Measurements from ENCODE around the gene SAE1. TPM values are rescaled to one million over a fixed set of nuclear protein-coding genes. Genes with fewer than 3 reads are reported as not detected.

The SAE1 gene
- 232 and 234 TPM in 2 replicates for total RNA-seq (2021)
- long read RNA-seq, transcript SAE1-207 (9 exons, 2,106 nt), result minor isoform, 19 of 2,412 reads
- long read RNA-seq, transcript SAE1-202 (8 exons, 1,851 nt), result minor isoform, 80 of 2,412 reads
- long read RNA-seq, transcript SAE1-201 (9 exons, 2,049 nt), result major isoform, 1,759 of 2,412 reads
- long read RNA-seq, partial matches to known transcripts, result 54 of 2,412 reads
- long read RNA-seq, other reads (novel, unspliced or antisense), result 498 of 2,412 reads

DNA sequence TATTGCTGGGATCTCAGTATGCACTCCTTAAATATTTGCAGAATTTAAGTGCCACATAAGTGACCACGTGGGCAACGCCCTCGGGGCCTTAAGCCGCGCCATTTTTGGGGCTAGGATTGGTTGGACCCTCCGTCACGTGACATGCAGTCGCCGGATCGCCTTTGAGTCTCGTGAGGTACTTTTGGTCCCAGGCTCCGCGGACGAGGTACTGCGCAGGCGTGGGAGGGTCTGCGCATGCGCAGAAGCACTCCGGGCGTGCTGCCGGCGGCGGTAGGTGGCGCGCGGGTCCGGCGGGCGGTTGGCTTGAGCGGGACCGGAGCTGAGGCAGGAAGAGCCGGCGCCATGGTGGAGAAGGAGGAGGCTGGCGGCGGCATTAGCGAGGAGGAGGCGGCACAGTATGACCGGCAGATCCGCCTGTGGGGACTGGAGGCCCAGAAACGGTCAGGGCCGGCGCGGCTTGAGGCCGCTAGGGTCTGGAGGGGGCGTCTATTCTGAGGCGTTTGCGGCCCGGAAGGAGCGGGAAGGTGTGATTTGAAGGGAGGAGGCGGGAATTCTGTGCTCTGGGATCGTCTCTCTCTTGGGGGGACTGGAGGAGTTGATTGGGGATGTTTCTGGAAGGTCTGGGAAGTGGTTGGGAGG is at the start of gene SAE1:
SAE1 (plus strand) TSS at position 247 of the 639 bp plus-strand sequence; CDS start at position 343, 96 bp downstream.
- no peak within 1 kb of the TSS for H4K8ac ChIP-seq (replicated peaks; ENCODE audit: insufficient read length, low read depth, low read length)
- H3K4me1 Mint-ChIP-seq, result peaks cover 30 to 41% of the 10 kb centered on the region in 2 experiments
- peaks cover 40% of the 10 kb centered on the region; the same call in 1 of the 2 replicates for H3K79me2 ChIP-seq (ENCODE audit: insufficient read depth, low read length)
- peak within 1 kb of the TSS; percentile 89 for H3K4me2 ChIP-seq (ENCODE audit: insufficient read depth, insufficient read length, low read length)
- H3K9me3 ChIP-seq (ENCODE audit: control insufficient read depth, low read depth, low read length), result no peaks in the 10 kb centered on the region
- H3K9ac ChIP-seq (ENCODE audit: extremely low read depth, insufficient read length, low read length), result peak within 1 kb of the TSS; percentile 98
- H3K79me1 ChIP-seq (ENCODE audit: insufficient read depth, low read depth, low read length, poor library complexity, severe bottlenecking), result no peaks in the 10 kb centered on the region
- no peaks in the 10 kb centered on the region for H3K27me3 Mint-ChIP-seq (ENCODE audit: low read depth)
- no peak within 1 kb of the TSS for H2BK20ac ChIP-seq (ENCODE audit: low read depth, low read length, poor library complexity, severe bottlenecking)
- no peak within 1 kb of the TSS for H2AK5ac ChIP-seq (ENCODE audit: insufficient read length, low read length)
- peak within 1 kb of the TSS; percentile 96 to 99 for H3K4me3 Mint-ChIP-seq
- peaks cover 33 to 47% (median 34%) of the 10 kb centered on the region in 3 experiments for H3K36me3 Mint-ChIP-seq (ENCODE audit: insufficient read depth in 1 of 3, low read depth in 3 of 3)
- no peaks in the 10 kb centered on the region for H3K27me3 ChIP-seq (ENCODE audit: insufficient read depth, low read length)
- no peak within 1 kb of the TSS for H4K5ac ChIP-seq (ENCODE audit: insufficient read length, low read depth, low read length)
- peak within 1 kb of the TSS; percentile 86 for H3K18ac ChIP-seq (ENCODE audit: insufficient read length, low read depth, low read length)
- H3K9me3 Mint-ChIP-seq, result peaks cover 3 to 8% of the 10 kb centered on the region in 2 experiments; a peak in 3 of 5 replicates
- peak within 1 kb of the TSS; percentile 10 for H3K56ac ChIP-seq (ENCODE audit: insufficient read length, low read depth, low read length)
- DNase-seq, result peak; percentile 99
- no peak within 1 kb of the TSS for H2BK12ac ChIP-seq (ENCODE audit: insufficient read length, low read depth, low read length)
- peak within 1 kb of the TSS; percentile 36 for H2BK5ac ChIP-seq (ENCODE audit: insufficient read length, low read length)
- H2AFZ ChIP-seq (ENCODE audit: low read length), result no peak within 1 kb of the TSS
- H3K23ac ChIP-seq (ENCODE audit: insufficient read length, low read depth, low read length), result no peak within 1 kb of the TSS
- no CpG with 5 or more reads among the region's 51 CpGs for WGBS (ENCODE audit: extremely low coverage, insufficient read length, low lambda C conversion rate)
- H2BK120ac ChIP-seq (ENCODE audit: low read depth, low read length, poor library complexity, severe bottlenecking), result peak within 1 kb of the TSS; percentile 52
- H3K27ac ChIP-seq (ENCODE audit: insufficient read length, low read depth, low read length), result peak within 1 kb of the TSS; percentile 2
- H3K14ac ChIP-seq (ENCODE audit: insufficient read depth, low read length), result peak within 1 kb of the TSS; percentile 96
- peak within 1 kb of the TSS; percentile 98 to 99 (median 99) for H3K27ac Mint-ChIP-seq
- H4K91ac ChIP-seq (ENCODE audit: insufficient read length, low read depth, low read length), result no peak within 1 kb of the TSS
- no peaks in the 10 kb centered on the region for H3K23me2 ChIP-seq (ENCODE audit: insufficient read length, low read depth, low read length, poor library complexity, severe bottlenecking)
- TF ChIP-seq, protein P1, sequence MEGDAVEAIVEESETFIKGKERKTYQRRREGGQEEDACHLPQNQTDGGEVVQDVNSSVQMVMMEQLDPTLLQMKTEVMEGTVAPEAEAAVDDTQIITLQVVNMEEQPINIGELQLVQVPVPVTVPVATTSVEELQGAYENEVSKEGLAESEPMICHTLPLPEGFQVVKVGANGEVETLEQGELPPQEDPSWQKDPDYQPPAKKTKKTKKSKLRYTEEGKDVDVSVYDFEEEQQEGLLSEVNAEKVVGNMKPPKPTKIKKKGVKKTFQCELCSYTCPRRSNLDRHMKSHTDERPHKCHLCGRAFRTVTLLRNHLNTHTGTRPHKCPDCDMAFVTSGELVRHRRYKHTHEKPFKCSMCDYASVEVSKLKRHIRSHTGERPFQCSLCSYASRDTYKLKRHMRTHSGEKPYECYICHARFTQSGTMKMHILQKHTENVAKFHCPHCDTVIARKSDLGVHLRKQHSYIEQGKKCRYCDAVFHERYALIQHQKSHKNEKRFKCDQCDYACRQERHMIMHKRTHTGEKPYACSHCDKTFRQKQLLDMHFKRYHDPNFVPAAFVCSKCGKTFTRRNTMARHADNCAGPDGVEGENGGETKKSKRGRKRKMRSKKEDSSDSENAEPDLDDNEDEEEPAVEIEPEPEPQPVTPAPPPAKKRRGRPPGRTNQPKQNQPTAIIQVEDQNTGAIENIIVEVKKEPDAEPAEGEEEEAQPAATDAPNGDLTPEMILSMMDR (conservative IDR thresholded peaks at IDR 0.05), result peak; percentile 55; the same call in 2 of the 3 replicates
- H2BK15ac ChIP-seq (ENCODE audit: low read depth, low read length), result no peak within 1 kb of the TSS
- H4K20me1 ChIP-seq (ENCODE audit: control insufficient read depth, insufficient read depth, insufficient read length), result no peaks in the 10 kb centered on the region
- no peak within 1 kb of the TSS; the same call in 1 of the 2 replicates for H3K4ac ChIP-seq (ENCODE audit: low read depth, low read length)
- H3K4me1 ChIP-seq (ENCODE audit: insufficient read depth, low read length), result peaks cover 2% of the 10 kb centered on the region; the same call in 1 of the 2 replicates
- no peak within 1 kb of the TSS for H3T11ph ChIP-seq (ENCODE audit: low read length)

All from H9 (cell line).